WTC11 (cell line): ENCODE results near the gene VWA8. TPM values are rescaled to one million over a fixed set of nuclear protein-coding genes. Genes with fewer than 3 reads are reported as not detected.

Experiments
- ATAC-seq: fragments of 200-7000 bp; cut with Tn5 transposase; 2 replicates; pipeline ENCODE4 v1.10.0; 2021; ENCODE audit warnings: mild to moderate bottlenecking, moderate library complexity
- CTCF ChIA-PET: fragments of 300-600 bp; sonication (Branson Sonifier 250); formaldehyde crosslinking; loops from one replicate; lab custom pipeline; 2021; ENCODE audit warnings: antibody characterized with exemption; lab: Charles Lee
- POLR2A ChIA-PET: fragments of 350-600 bp; sonication (Branson Sonifier 250); formaldehyde crosslinking; loops from one replicate; lab custom pipeline; 2021; ENCODE audit warnings: antibody characterized with exemption; lab: Charles Lee
- DNase-seq: peaks from one replicate; pipeline ENCODE4 v3.0.0; 2021; ENCODE audit warnings: low spot score
- H3K27ac Mint-ChIP-seq: 2 replicates; pipeline ENCODE4 v1.8.0; 2021; ENCODE audit warnings: mixed read lengths
- H3K27me3 Mint-ChIP-seq: 2 replicates; pipeline ENCODE4 v1.8.0; 2021; ENCODE audit warnings: low read depth, mild to moderate bottlenecking, moderate library complexity, mixed read lengths
- H3K36me3 Mint-ChIP-seq: 2 replicates; pipeline ENCODE4 v1.8.0; 2021; ENCODE audit warnings: mixed read lengths
- H3K4me1 Mint-ChIP-seq: 2 replicates; pipeline ENCODE4 v1.8.0; 2022; ENCODE audit warnings: mixed read lengths
- H3K4me3 Mint-ChIP-seq: 2 replicates; pipeline ENCODE4 v1.8.0; 2021; ENCODE audit warnings: mild to moderate bottlenecking, moderate library complexity, mixed read lengths
- H3K9me3 Mint-ChIP-seq: 2 replicates; pipeline ENCODE4 v1.8.0; 2021; ENCODE audit warnings: mixed read lengths
- ATF1 ChIP-seq: sonication (generic); formaldehyde crosslinking; IDR thresholded peaks from 2 replicates; pipeline ENCODE4 v1.8.1; 2023; ENCODE audit warnings: mild to moderate bottlenecking, moderate library complexity, missing genetic modification reagents
- ATF2 ChIP-seq: sonication (generic); formaldehyde crosslinking; IDR thresholded peaks from 2 replicates; pipeline ENCODE4 v1.8.1; 2022; ENCODE audit warnings: low read depth, missing genetic modification reagents, borderline replicate concordance
- ATF3 ChIP-seq: sonication (generic); formaldehyde crosslinking; conservative IDR thresholded peaks from 2 replicates; pipeline ENCODE4 v1.8.1; 2022; ENCODE audit warnings: mild to moderate bottlenecking, missing genetic modification reagents
- JAZF1 ChIP-seq: fragments of 250-450 bp; sonication (Bioruptor Pico); IDR thresholded peaks from 2 replicates; pipeline ENCODE4 v1.9.0; 2021; ENCODE audit warnings: moderate library complexity, mild to moderate bottlenecking, inconsistent platforms
- NFE2L1 ChIP-seq: sonication (generic); formaldehyde crosslinking; IDR thresholded peaks from 2 replicates; pipeline ENCODE4 v1.8.1; 2023; ENCODE audit warnings: missing genetic modification reagents
- OVOL2 ChIP-seq: fragments of 250-450 bp; sonication (Bioruptor Pico); IDR thresholded peaks from 2 replicates; pipeline ENCODE4 v1.9.0; 2021; ENCODE audit warnings: mild to moderate bottlenecking, borderline replicate concordance
- PRRX2 ChIP-seq: fragments of 250-450 bp; sonication (Bioruptor Pico); IDR thresholded peaks from 2 replicates; pipeline ENCODE4 v1.8.0; 2021; ENCODE audit warnings: mild to moderate bottlenecking
- SOX15 ChIP-seq: fragments of 250-450 bp; sonication (Bioruptor Pico); IDR thresholded peaks from 2 replicates; pipeline ENCODE4 v1.9.0; 2021; ENCODE audit warnings: mild to moderate bottlenecking
- TCF7 ChIP-seq: sonication (generic); formaldehyde crosslinking; IDR thresholded peaks from 2 replicates; pipeline ENCODE4 v1.8.0; 2022; ENCODE audit warnings: mild to moderate bottlenecking, low read depth, missing genetic modification reagents, moderate library complexity
- TP53 ChIP-seq: sonication (generic); formaldehyde crosslinking; IDR thresholded peaks from 2 replicates; pipeline ENCODE4 v1.8.1; 2023; ENCODE audit warnings: mild to moderate bottlenecking, missing genetic modification reagents
- ZNF121 ChIP-seq: sonication (generic); formaldehyde crosslinking; IDR thresholded peaks from 2 replicates; pipeline ENCODE4 v1.8.0; 2023; ENCODE audit warnings: missing genetic modification reagents
- ZNF425 ChIP-seq: fragments of 250-450 bp; sonication (Bioruptor Pico); conservative IDR thresholded peaks from 2 replicates; pipeline ENCODE4 v1.9.0; 2021; ENCODE audit warnings: mild to moderate bottlenecking
- total RNA-seq: library from RNA; stranded (reverse); gene quantifications from 3 replicates; pipeline ENCODE4 v1.2.3, GENCODE V29; 2021
- TF ChIP-seq, protein P1 (sequence below): fragments of 250-450 bp; sonication (Bioruptor Pico); IDR thresholded peaks from 2 replicates; pipeline ENCODE4 v2.1.2; 2022; ENCODE audit warnings: mild to moderate bottlenecking, moderate library complexity
- TF ChIP-seq, protein P2 (sequence below): fragments of 250-450 bp; sonication (Bioruptor Pico); IDR thresholded peaks from 2 replicates; pipeline ENCODE4 v1.8.0; 2021; ENCODE audit warnings: mild to moderate bottlenecking
- TF ChIP-seq, protein P3 (sequence below): fragments of 250-450 bp; sonication (Bioruptor Pico); IDR thresholded peaks from 2 replicates; pipeline ENCODE4 v1.9.0; 2021; ENCODE audit warnings: mild to moderate bottlenecking
- TF ChIP-seq, protein P4 (sequence below): fragments of 250-450 bp; sonication (Bioruptor Pico); IDR thresholded peaks from 2 replicates; pipeline ENCODE4 v1.9.0; 2021; ENCODE audit warnings: moderate library complexity, mild to moderate bottlenecking, inconsistent platforms, borderline replicate concordance
- TF ChIP-seq, protein P5 (sequence below): sonication (generic); formaldehyde crosslinking; IDR thresholded peaks from 2 replicates; pipeline ENCODE4 v1.8.1; 2023; ENCODE audit warnings: mild to moderate bottlenecking, missing genetic modification reagents
- TF ChIP-seq, protein P6 (sequence below): sonication (generic); formaldehyde crosslinking; IDR thresholded peaks from 2 replicates; pipeline ENCODE4 v1.8.0; 2022; ENCODE audit warnings: mild to moderate bottlenecking, missing genetic modification reagents

Gene VWA8
- total RNA-seq, 1 experiment from 2014 or later = 19.9 TPM

DNA sequence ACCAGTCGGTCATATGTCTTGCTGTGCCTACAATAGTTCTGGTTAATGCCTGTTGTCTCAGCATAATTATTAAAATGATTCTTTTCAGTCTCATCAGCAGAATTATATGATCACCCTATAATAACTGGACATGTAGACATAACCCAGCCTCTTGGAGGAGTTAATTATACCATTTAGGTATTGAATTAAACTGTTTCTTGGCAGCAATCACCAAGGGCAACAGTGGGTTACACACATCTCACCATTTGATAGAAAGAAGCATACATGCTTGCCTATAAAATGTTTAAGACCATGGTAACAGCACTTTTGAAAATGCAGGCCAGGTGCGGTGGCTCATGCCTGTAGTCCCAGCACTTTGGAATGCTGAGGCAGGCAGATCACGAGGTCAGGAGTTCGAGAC lies 318.9 kb downstream of the VWA8 start:
- Mint-ChIP-seq H3K9me3 (no peaks in the 10 kb centered on the region), H3K27me3 (no peaks in the 10 kb centered on the region), H3K4me3 (no peak overlapping the region), H3K36me3 (no peaks in the 10 kb centered on the region), H3K27ac (no peak overlapping the region), H3K4me1 (peaks cover 3% of the 10 kb centered on the region; the same call in 1 of the 2 replicates)
- no peak for ATAC-seq
- TF ChIP-seq OVOL2 (CRISPR knock-in tag) = no peak
- TF ChIP-seq, protein P1, sequence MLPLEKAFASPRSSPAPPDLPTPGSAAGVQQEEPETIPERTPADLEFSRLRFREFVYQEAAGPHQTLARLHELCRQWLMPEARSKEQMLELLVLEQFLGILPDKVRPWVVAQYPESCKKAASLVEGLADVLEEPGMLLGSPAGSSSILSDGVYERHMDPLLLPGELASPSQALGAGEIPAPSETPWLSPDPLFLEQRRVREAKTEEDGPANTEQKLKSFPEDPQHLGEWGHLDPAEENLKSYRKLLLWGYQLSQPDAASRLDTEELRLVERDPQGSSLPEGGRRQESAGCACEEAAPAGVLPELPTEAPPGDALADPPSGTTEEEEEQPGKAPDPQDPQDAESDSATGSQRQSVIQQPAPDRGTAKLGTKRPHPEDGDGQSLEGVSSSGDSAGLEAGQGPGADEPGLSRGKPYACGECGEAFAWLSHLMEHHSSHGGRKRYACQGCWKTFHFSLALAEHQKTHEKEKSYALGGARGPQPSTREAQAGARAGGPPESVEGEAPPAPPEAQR (CRISPR knock-in tag) = no peak
- no peak for TF ChIP-seq NFE2L1 (CRISPR knock-in tag)
- ChIA-PET POLR2A (no interaction called here), CTCF (no interaction called here)
- no peak for DNase-seq

- POLR2A ChIA-PET = no interaction called here
- CTCF ChIA-PET = no interaction called here
- Mint-ChIP-seq H3K4me1 (peaks cover 3% of the 10 kb centered on the region; the same call in 1 of the 2 replicates), H3K27ac (no peak overlapping the region), H3K9me3 (no peaks in the 10 kb centered on the region)
- DNase-seq = no peak
- no peak for TF ChIP-seq ATF3 (CRISPR knock-in tag)
- no peak for TF ChIP-seq TCF7
- no peak for TF ChIP-seq PRRX2 (CRISPR knock-in tag)
- TF ChIP-seq, protein P2, sequence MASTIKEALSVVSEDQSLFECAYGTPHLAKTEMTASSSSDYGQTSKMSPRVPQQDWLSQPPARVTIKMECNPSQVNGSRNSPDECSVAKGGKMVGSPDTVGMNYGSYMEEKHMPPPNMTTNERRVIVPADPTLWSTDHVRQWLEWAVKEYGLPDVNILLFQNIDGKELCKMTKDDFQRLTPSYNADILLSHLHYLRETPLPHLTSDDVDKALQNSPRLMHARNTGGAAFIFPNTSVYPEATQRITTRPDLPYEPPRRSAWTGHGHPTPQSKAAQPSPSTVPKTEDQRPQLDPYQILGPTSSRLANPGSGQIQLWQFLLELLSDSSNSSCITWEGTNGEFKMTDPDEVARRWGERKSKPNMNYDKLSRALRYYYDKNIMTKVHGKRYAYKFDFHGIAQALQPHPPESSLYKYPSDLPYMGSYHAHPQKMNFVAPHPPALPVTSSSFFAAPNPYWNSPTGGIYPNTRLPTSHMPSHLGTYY = no peak
- TF ChIP-seq SOX15 = no peak
- no peak for TF ChIP-seq TP53 (CRISPR knock-in tag)
- no peak for TF ChIP-seq ATF2 (CRISPR knock-in tag)
- TF ChIP-seq, protein P3, sequence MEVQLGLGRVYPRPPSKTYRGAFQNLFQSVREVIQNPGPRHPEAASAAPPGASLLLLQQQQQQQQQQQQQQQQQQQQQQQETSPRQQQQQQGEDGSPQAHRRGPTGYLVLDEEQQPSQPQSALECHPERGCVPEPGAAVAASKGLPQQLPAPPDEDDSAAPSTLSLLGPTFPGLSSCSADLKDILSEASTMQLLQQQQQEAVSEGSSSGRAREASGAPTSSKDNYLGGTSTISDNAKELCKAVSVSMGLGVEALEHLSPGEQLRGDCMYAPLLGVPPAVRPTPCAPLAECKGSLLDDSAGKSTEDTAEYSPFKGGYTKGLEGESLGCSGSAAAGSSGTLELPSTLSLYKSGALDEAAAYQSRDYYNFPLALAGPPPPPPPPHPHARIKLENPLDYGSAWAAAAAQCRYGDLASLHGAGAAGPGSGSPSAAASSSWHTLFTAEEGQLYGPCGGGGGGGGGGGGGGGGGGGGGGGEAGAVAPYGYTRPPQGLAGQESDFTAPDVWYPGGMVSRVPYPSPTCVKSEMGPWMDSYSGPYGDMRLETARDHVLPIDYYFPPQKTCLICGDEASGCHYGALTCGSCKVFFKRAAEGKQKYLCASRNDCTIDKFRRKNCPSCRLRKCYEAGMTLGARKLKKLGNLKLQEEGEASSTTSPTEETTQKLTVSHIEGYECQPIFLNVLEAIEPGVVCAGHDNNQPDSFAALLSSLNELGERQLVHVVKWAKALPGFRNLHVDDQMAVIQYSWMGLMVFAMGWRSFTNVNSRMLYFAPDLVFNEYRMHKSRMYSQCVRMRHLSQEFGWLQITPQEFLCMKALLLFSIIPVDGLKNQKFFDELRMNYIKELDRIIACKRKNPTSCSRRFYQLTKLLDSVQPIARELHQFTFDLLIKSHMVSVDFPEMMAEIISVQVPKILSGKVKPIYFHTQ (CRISPR knock-in tag) = no peak
- TF ChIP-seq, all 79 proteins: peak for 0
- ATAC-seq = no peak
- Mint-ChIP-seq H3K27me3 (no peaks in the 10 kb centered on the region), H3K4me3 (no peak overlapping the region), H3K36me3 (no peaks in the 10 kb centered on the region)
These were observed 319.5 kb downstream of the VWA8 start for GRCh38 chr13:41641429-41641828.

DNA sequence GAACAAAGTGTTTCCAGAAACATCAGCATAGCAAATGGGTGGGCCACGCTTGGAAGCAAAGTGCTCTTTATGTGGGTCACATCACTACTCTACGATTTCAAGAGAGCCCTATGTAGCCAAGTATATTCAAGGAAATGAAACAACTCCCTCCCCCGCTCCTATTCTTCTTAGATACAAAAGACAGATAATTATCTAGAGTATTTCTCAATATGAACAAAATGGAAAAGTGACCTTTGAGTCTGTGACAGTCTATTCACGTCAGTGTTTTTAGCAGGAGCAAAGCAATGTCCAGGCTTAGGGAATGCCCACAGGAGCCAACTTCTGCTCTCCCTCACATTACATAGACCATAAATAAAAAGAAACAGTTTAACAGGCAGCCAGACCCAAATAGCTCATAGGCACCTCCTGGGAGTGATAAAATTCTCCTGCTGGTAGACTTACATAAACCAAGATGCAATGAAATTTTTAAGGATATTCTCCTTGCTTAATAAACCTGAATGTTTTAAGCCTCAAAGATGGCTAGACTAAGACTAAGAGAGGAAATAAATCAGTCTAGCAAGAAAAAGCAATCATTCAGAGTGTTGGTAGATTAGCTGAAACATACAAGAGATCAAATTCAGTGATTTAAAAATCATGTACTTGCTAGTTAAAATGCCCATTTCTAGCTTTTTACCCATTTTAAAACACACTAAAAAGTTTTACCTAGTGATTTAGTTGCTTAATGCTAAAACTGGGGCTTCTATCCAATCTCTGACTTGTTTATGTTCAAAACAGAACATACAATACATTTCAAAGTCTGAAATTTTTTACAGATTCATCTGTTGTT lies 320.7 kb downstream of the VWA8 start:
- Mint-ChIP-seq H3K4me1 (peaks cover 3% of the 10 kb centered on the region; the same call in 1 of the 2 replicates), H3K27me3 (no peaks in the 10 kb centered on the region), H3K9me3 (no peaks in the 10 kb centered on the region), H3K4me3 (no peak overlapping the region), H3K27ac (no peak overlapping the region), H3K36me3 (no peaks in the 10 kb centered on the region)
- DNase-seq = no peak
- CTCF ChIA-PET = no interaction called here
- ATAC-seq = no peak
- TF ChIP-seq ZNF121 (CRISPR knock-in tag) (no peak), ZNF425 (CRISPR knock-in tag) (no peak), JAZF1 (CRISPR knock-in tag) (no peak), ATF1 (CRISPR knock-in tag) (no peak)
- TF ChIP-seq, protein P4, sequence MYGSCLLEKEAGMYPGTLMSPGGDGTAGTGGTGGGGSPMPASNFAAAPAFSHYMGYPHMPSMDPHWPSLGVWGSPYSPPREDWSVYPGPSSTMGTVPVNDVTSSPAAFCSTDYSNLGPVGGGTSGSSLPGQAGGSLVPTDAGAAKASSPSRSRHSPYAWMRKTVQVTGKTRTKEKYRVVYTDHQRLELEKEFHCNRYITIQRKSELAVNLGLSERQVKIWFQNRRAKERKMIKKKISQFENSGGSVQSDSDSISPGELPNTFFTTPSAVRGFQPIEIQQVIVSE (CRISPR knock-in tag) = no peak
- TF ChIP-seq, protein P5, sequence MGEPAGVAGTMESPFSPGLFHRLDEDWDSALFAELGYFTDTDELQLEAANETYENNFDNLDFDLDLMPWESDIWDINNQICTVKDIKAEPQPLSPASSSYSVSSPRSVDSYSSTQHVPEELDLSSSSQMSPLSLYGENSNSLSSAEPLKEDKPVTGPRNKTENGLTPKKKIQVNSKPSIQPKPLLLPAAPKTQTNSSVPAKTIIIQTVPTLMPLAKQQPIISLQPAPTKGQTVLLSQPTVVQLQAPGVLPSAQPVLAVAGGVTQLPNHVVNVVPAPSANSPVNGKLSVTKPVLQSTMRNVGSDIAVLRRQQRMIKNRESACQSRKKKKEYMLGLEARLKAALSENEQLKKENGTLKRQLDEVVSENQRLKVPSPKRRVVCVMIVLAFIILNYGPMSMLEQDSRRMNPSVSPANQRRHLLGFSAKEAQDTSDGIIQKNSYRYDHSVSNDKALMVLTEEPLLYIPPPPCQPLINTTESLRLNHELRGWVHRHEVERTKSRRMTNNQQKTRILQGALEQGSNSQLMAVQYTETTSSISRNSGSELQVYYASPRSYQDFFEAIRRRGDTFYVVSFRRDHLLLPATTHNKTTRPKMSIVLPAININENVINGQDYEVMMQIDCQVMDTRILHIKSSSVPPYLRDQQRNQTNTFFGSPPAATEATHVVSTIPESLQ = no peak
- TF ChIP-seq, protein P6, sequence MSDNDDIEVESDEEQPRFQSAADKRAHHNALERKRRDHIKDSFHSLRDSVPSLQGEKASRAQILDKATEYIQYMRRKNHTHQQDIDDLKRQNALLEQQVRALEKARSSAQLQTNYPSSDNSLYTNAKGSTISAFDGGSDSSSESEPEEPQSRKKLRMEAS = no peak
- POLR2A ChIA-PET = no interaction called here
